22Rv1 (cell line): ENCODE data around the gene CCDC185.

ENCODE experiments used
- CTCF ChIP-seq: fragments of 450-650 bp; IDR thresholded peaks from 2 replicates; pipeline ENCODE4 v1.5.1; 2017; ENCODE audit warnings: mild to moderate bottlenecking
- ZFX ChIP-seq: fragments of 450-650 bp; IDR thresholded peaks from 2 replicates; pipeline ENCODE4 v1.6.1; 2017; ENCODE audit warnings: antibody characterized with exemption, borderline replicate concordance

DNA sequence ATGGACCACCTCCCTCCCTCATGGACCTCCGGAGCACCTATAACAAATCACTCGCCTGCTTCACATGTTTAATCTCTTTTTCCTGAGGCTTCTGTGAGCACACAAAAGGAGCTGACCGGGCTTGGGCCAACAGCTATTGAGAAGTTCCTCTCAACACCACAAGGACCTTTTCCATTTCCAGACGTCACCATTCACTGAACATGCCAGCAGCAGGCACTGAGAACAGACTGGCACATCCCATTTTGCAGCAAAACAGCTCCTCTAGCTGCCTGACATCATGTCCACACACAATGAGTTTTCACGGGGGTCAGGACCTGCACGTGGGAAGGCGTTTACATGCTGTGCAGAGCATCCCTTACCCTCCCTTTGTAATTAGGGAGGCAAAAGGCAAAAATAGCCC, 40.3 kb upstream of the CCDC185 start:
- TF ChIP-seq CTCF (no peak), ZFX (no peak)
